Thyroid gland (tissue), 4 donors: Measurements from ENCODE around the gene FTCD.

ENCODE experiments used
- CTCF ChIP-seq, 6 experiments: fragments of 200-600 bp in 3 of 6; fragments of 450-650 bp in 3 of 6; sonication (generic) in 3 of 6; IDR thresholded peaks; one replicate each; pipeline ENCODE4 v1.5.1; 2016 to 2019; ENCODE audit warnings: antibody characterized with exemption in 6 of 6, mild to moderate bottlenecking in 2 of 6, inconsistent platforms in 1 of 6, moderate library complexity in 1 of 6
- POLR2A ChIP-seq, 2 donors: fragments of 450-650 bp; IDR thresholded peaks; one replicate each; pipeline ENCODE4 v1.6.1; 2017; ENCODE audit warnings: antibody characterized with exemption in 2 of 2, mild to moderate bottlenecking in 2 of 2, moderate library complexity in 1 of 2

GRCh38 chr21:46150491-46151121, 4.8 kb downstream of the FTCD start:
- no peak for TF ChIP-seq CTCF (IDR thresholded peaks at IDR 0.05)
- no peak for TF ChIP-seq POLR2A (IDR thresholded peaks at IDR 0.05)
